Lung (tissue), 16 donors: ENCODE measurements around the gene TRAF3IP3. TPM values are rescaled to one million over a fixed set of nuclear protein-coding genes. Genes with fewer than 3 reads are reported as not detected.

Experiments used
- ATAC-seq: fragments of 200-7000 bp; cut with Tn5 transposase; one replicate; pipeline ENCODE4 v1.9.1; 2020; ENCODE audit warnings: moderate number of reproducible peaks; ENCODE audit not compliant: insufficient read depth, low FRiP score
- DNase-seq, 3 donors: peaks; one replicate each; pipeline ENCODE4 v3.0.0-alpha.2; 2013 to 2017
- H3K27ac ChIP-seq, 2 donors: one replicate each; pipeline ENCODE4 v1.5.1; 2013; ENCODE audit warnings: mild to moderate bottlenecking in 2 of 2, moderate library complexity in 2 of 2, control low read depth in 1 of 2, inconsistent platforms in 1 of 2, low read depth in 1 of 2, low read length in 1 of 2
- H3K27me3 ChIP-seq, 3 donors: one replicate each; pipeline ENCODE4 v1.5.1; 2013; ENCODE audit warnings: low read length in 2 of 3; ENCODE audit not compliant: control insufficient read depth in 3 of 3, insufficient read depth in 3 of 3
- H3K36me3 ChIP-seq, 4 donors: one replicate each; pipeline ENCODE4 v1.5.1; 2013; ENCODE audit warnings: low read length in 4 of 4, mild to moderate bottlenecking in 1 of 4, moderate library complexity in 1 of 4; ENCODE audit not compliant: control insufficient read depth in 4 of 4, insufficient read depth in 4 of 4
- H3K4me1 ChIP-seq, 5 donors: one replicate each; pipeline ENCODE4 v1.5.1; 2013; ENCODE audit warnings: low read length in 5 of 5, mild to moderate bottlenecking in 2 of 5, moderate library complexity in 1 of 5; ENCODE audit not compliant: control insufficient read depth in 5 of 5, insufficient read depth in 5 of 5
- H3K4me3 ChIP-seq: one replicate; pipeline ENCODE4 v1.5.1; 2013; ENCODE audit warnings: mild to moderate bottlenecking, control low read depth, moderate library complexity
- H3K9ac ChIP-seq, 2 donors: one replicate each; pipeline ENCODE4 v1.5.1; 2013; ENCODE audit warnings: low read length in 2 of 2, control low read depth in 1 of 2; ENCODE audit not compliant: insufficient read depth in 1 of 2
- H3K9me3 ChIP-seq, 4 donors: one replicate each; pipeline ENCODE4 v1.5.1; 2013; ENCODE audit warnings: low read length in 3 of 4, mild to moderate bottlenecking in 1 of 4, moderate library complexity in 1 of 4; ENCODE audit not compliant: control insufficient read depth in 4 of 4, insufficient read depth in 3 of 4
- WGBS, 2 donors: extraction: QIAGEN DNeasy Blood & Tissue Kit; methylation state at CpG; one replicate each; pipeline ENCODE4 v1.1.7; 2013; 5-methylcytosine and 5-hydroxymethylcytosine counted together
- long read RNA-seq, 5 donors: transcript quantifications; one replicate each; lab custom pipeline, GENCODE V29; 2026
- polyA plus RNA-seq, 2 donors: library from polyadenylated mRNA; stranded (reverse); fragments of 200-250 nt; gene quantifications; one replicate each; pipeline ENCODE4 v1.2.1, GENCODE V29; 2013
- total RNA-seq, 2 donors: library from RNA; depleted of rRNA in 1 of 2; stranded (reverse); fragments of >200 nt in 1 of 2; gene quantifications; one replicate each; pipeline ENCODE4 v1.2.1, GENCODE V29; 2014 to 2021
- TF ChIP-seq, protein P1 (sequence below): IDR thresholded peaks from 2 replicates; pipeline ENCODE4 v1.5.1; 2012; ENCODE audit warnings: mild to moderate bottlenecking; ENCODE audit errors: control extremely low read depth, extremely low read depth
- donor health status: control.
- donor health status: control.
- donor health status: Bipolar disorder and iron deficiency.
- donor health status: healthy.
- donor health status: DM: yes; HTN: yes; CAD: no.

The TRAF3IP3 gene, protein sequence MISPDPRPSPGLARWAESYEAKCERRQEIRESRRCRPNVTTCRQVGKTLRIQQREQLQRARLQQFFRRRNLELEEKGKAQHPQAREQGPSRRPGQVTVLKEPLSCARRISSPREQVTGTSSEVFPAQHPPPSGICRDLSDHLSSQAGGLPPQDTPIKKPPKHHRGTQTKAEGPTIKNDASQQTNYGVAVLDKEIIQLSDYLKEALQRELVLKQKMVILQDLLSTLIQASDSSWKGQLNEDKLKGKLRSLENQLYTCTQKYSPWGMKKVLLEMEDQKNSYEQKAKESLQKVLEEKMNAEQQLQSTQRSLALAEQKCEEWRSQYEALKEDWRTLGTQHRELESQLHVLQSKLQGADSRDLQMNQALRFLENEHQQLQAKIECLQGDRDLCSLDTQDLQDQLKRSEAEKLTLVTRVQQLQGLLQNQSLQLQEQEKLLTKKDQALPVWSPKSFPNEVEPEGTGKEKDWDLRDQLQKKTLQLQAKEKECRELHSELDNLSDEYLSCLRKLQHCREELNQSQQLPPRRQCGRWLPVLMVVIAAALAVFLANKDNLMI
- total RNA-seq = 1 to 10 TPM; 6.9 to 8.3 TPM
- 10 to 100 TPM in 1 of 2 donors, 1 to 10 TPM in 1; 6.0 to 15.7 TPM for polyA plus RNA-seq
- long read RNA-seq, donor 1 = 0 reads
- long read RNA-seq, donor 2 = 0 reads
- long read RNA-seq, donor 3 = 0 reads
- long read RNA-seq, donor 4, partial matches to known transcripts = 5 of 5 reads
- long read RNA-seq, donor 4, other reads (novel, unspliced or antisense) = 0 of 5 reads
- long read RNA-seq, donor 5, partial matches to known transcripts = 5 of 5 reads
- long read RNA-seq, donor 5, other reads (novel, unspliced or antisense) = 0 of 5 reads

DNA sequence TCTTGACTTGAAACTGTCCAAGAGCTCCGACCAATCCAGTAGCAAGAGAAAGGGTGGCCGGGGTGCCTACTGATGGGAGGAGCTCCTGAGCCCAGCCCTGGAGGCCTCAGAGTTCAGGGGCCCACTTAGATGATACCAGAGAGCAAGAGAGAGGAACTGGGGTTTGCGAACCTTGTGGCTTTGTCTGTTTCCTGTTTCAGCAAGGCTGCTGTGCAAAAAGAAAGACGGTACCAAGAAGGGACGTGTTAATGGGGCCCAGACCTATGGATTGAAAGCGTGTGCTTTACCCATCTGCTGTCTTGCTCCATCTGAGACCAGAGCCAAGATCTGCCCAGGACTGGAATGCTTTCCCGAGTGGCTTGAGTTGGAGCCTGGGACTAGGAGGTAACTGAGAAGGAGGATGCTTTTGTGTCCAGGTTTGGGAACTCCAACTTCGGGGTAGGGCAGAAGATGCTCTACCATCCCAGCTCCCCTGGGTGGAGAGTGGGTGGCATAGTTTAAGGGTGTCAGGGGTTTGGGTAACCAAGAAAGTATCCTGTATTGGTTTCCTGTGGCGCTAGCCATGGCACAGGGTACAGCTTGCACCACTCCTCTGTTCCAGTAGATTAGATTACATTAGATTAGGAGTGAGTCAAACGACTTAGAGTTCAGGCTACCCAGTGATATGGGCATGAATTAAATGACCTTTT lies at the start of gene TRAF3IP3:
TSS of gene TRAF3IP3 (plus strand) at position 128 of the 689 bp plus-strand sequence. CDS start 3,987 bp downstream, outside the sequence.
- DNase-seq (no peak), ATAC-seq (peak; percentile 57)
- 27 to 49% methylated on average over 10 of the region's 10 CpGs for WGBS, 2 donors
- Histone ChIP-seq H3K36me3 (no peaks in the 10 kb centered on the region), H3K4me1 (peaks cover 0 to 1% (median 0%) of the 10 kb centered on the region in 5 donors), H3K27ac (peak within 1 kb of the TSS in 1 of 2 donors; percentile 40), H3K27me3 (no peaks in the 10 kb centered on the region), H3K9me3 (no peaks in the 10 kb centered on the region), H3K9ac (no peak within 1 kb of the TSS), H3K4me3 (peak within 1 kb of the TSS; percentile 10)
- TF ChIP-seq, protein P1, sequence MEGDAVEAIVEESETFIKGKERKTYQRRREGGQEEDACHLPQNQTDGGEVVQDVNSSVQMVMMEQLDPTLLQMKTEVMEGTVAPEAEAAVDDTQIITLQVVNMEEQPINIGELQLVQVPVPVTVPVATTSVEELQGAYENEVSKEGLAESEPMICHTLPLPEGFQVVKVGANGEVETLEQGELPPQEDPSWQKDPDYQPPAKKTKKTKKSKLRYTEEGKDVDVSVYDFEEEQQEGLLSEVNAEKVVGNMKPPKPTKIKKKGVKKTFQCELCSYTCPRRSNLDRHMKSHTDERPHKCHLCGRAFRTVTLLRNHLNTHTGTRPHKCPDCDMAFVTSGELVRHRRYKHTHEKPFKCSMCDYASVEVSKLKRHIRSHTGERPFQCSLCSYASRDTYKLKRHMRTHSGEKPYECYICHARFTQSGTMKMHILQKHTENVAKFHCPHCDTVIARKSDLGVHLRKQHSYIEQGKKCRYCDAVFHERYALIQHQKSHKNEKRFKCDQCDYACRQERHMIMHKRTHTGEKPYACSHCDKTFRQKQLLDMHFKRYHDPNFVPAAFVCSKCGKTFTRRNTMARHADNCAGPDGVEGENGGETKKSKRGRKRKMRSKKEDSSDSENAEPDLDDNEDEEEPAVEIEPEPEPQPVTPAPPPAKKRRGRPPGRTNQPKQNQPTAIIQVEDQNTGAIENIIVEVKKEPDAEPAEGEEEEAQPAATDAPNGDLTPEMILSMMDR = no peak

DNA sequence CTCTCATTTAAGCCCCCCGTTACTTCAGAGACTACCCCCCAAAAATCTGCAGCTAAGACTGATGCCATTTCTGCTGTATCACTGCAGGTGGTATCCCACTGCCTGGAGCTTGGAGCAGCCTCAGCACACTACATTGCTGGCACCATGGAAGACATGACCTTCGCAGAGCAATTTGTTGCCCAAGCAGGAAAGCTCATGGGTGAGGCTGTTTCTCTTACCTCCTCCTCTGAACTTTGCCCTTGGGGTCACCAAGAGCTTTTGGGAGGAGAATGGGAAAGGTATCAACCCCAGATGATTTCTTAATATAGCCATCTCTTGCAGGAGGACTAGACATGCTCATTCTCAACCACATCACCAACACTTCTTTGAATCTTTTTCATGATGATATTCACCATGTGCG lies 49.2 kb upstream of the TRAF3IP3 start:
- 95 to 98% methylated on average over 3 of the region's 3 CpGs for WGBS, 2 donors
- Histone ChIP-seq H3K4me3 (no peak overlapping the region), H3K36me3 (peaks cover 0 to 2% (median 0%) of the 10 kb centered on the region in 4 donors), H3K4me1 (peaks cover 0 to 10% (median 0%) of the 10 kb centered on the region in 5 donors), H3K27ac (no peak overlapping the region), H3K9me3 (no peaks in the 10 kb centered on the region), H3K9ac (no peak overlapping the region), H3K27me3 (no peaks in the 10 kb centered on the region)
- ATAC-seq = no peak
- TF ChIP-seq, protein P1 = no peak
- DNase-seq = no peak

DNA sequence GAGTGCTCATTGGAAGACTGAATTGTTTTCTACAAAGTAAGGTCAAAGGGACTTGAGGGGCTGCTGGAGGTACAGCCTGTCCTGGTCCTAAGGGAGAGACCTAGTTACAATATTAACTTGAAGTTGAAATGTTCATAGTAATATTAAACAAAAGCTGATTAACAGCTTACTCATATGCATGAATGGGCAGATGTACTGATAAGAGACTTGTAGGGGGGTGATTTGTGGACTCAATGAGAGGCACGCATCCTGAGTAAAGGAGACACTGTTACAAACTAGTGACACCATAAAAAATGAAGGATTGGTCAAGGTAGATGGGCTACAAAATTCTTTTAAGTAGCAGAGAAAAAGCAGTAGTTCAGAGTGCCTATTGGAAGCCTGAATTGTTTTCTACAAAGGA lies 48.5 kb upstream of the TRAF3IP3 start:
- Histone ChIP-seq H3K9me3 (no peaks in the 10 kb centered on the region), H3K27me3 (no peaks in the 10 kb centered on the region), H3K9ac (no peak overlapping the region), H3K4me1 (peaks cover 0 to 10% (median 0%) of the 10 kb centered on the region in 5 donors), H3K27ac (no peak overlapping the region), H3K4me3 (no peak overlapping the region), H3K36me3 (peaks cover 0 to 2% (median 0%) of the 10 kb centered on the region in 4 donors)
- 86 to 91% methylated on average over 1 of the region's 1 CpG for WGBS, 2 donors
- no peak for ATAC-seq
- DNase-seq = no peak
- TF ChIP-seq, protein P1 = no peak
